Renal pelvis (tissue), 4 donors: Measurements from ENCODE around the gene TERB2. TPM values are rescaled to one million over a fixed set of nuclear protein-coding genes. Genes with fewer than 3 reads are reported as not detected.
"Not testable (repeated sequence)": the region's sequence is repeated elsewhere in the genome, so short reads cannot be mapped to it uniquely, and the experiment has no call there.

ENCODE experiments used
- DNase-seq: peaks from one replicate; pipeline ENCODE4 v3.0.0-alpha.2; 2013
- polyA plus RNA-seq, 3 donors: library from polyadenylated mRNA; unstranded; fragments of 120-200 nt; gene quantifications; one replicate each; pipeline ENCODE4 v1.2.1, GENCODE V29; 2013; ENCODE audit not compliant: insufficient read length in 3 of 3

Gene TERB2
- polyA plus RNA-seq, 3 donors = not detected

- not testable (repeated sequence) for DNase-seq
Measured at GRCh38 chr15:45001180-45001579, 44.7 kb downstream of the TERB2 start.

- not testable (repeated sequence) for DNase-seq
Measured at GRCh38 chr15:45003731-45004410, 47.4 kb downstream of the TERB2 start.

- not testable (repeated sequence) for DNase-seq
Measured at GRCh38 chr15:45004590-45005175, 48.2 kb downstream of the TERB2 start.

- no peak for DNase-seq
Measured at GRCh38 chr15:45009046-45009445, 52.6 kb downstream of the TERB2 start.

GRCh38 chr15:45015114-45015513 is 58.6 kb downstream of the TERB2 start:
- DNase-seq = not testable (repeated sequence)

GRCh38 chr15:45020222-45020900 is 63.9 kb downstream of the TERB2 start:
- not testable (repeated sequence) for DNase-seq

- DNase-seq = not testable (repeated sequence)
Measured at GRCh38 chr15:45020901-45021259, 64.4 kb downstream of the TERB2 start.

GRCh38 chr15:45021348-45021747 is 64.9 kb downstream of the TERB2 start:
- no peak for DNase-seq

GRCh38 chr15:45022871-45023658 is 66.6 kb downstream of the TERB2 start, which contains the start of gene SORD:
Gene SORD (plus strand): TSS chr15:45023195. CDS start chr15:45023284, 89 bp downstream.
- DNase-seq = peak; percentile 92

GRCh38 chr15:45023659-45024225 is 67.3 kb downstream of the TERB2 start:
- no peak for DNase-seq

- not testable (repeated sequence) for DNase-seq
Measured at GRCh38 chr15:45024649-45025048, 68.2 kb downstream of the TERB2 start.

- not testable (repeated sequence) for DNase-seq
Measured at GRCh38 chr15:45025627-45026026, 69.1 kb downstream of the TERB2 start.

GRCh38 chr15:45026651-45027190 is 70.2 kb downstream of the TERB2 start:
- DNase-seq = no peak

GRCh38 chr15:45027220-45027619 is 70.7 kb downstream of the TERB2 start:
- no peak for DNase-seq

Other genes starting within 250 kb of the TERB2 start
- 1 to 10 TPM in 2 of 3 donors, under 1 TPM in 1; 0.65 to 1.5 (median 1.3) TPM for gene PATL2, start 245.4 kb upstream of the TERB2 start, polyA plus RNA-seq
- gene B2M, start 245.2 kb upstream of the TERB2 start, polyA plus RNA-seq = 100 to 1,000 TPM; 682 to 854 (median 828) TPM
- 10 to 100 TPM; 15.7 to 28.9 (median 26.2) TPM for gene TRIM69, start 220.2 kb upstream of the TERB2 start, polyA plus RNA-seq
- 10 to 100 TPM; 45.3 to 48.6 (median 47.5) TPM for gene SORD, start 66.5 kb downstream of the TERB2 start, polyA plus RNA-seq
- under 1 TPM; 0.07 to 0.23 (median 0.07) TPM for gene DUOX2, start 157.5 kb downstream of the TERB2 start, polyA plus RNA-seq
- not detected for gene DUOXA2, start 157.6 kb downstream of the TERB2 start, polyA plus RNA-seq
- under 1 TPM; 0.21 to 0.33 (median 0.25) TPM for gene DUOXA1, start 173.2 kb downstream of the TERB2 start, polyA plus RNA-seq
- 1 to 10 TPM; 1.9 to 8.9 (median 8.5) TPM for gene DUOX1, start 173.3 kb downstream of the TERB2 start, polyA plus RNA-seq
- gene SHF, start 231.3 kb downstream of the TERB2 start, polyA plus RNA-seq = 10 to 100 TPM; 14.1 to 19.2 (median 16.9) TPM